Activated T-cell treated with anti-CD3 and anti-CD28 coated beads for 48 hours (primary cell): ENCODE results near the gene ZNF324B.
"Not testable (repeated sequence)": the region's sequence is repeated elsewhere in the genome, so short reads cannot be mapped to it uniquely, and the experiment has no call there.

Source experiments
- DNase-seq: peaks from one replicate; pipeline ENCODE4 v3.0.0-alpha.2; 2020; ENCODE audit warnings: low read depth

The ZNF324B gene

GRCh38 chr19:58451358-58452101, at the start of gene ZNF324B:
Gene ZNF324B (plus strand): TSS chr19:58451622. CDS start chr19:58453702, 2,080 bp downstream.
- peak; percentile 94 for DNase-seq

DNA sequence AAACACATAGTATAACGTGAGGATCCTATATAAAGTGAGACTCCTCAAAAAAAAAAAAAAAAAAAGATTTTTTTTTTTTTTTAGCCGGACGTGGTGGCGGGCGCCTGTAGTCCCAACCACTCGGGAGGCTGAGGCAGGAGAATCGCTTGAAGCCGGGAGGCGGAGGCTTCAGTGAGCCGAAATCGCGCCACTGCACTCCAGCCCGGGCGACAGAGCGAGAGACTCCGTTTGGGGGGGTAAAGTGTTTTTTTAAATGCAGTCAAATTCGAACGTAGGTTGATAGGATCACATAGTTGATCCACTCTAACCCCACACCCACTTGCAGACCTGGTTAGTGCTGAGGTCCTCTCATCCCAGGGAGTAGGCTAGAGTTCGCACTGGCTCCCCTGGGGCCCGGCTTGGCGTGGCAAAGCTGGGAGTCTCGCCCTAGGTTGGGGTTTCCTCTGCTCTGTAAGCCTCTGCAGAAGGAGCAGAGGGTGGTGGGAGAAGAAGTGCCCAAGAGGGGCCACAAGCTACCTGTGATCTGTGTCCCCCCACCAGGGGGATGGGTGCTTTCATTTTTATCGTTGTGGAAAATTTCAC, 49.5 kb upstream of the ZNF324B start:
- DNase-seq, result no peak

GRCh38 chr19:58403920-58404478, 47.4 kb upstream of the ZNF324B start:
- not testable (repeated sequence) for DNase-seq

DNA sequence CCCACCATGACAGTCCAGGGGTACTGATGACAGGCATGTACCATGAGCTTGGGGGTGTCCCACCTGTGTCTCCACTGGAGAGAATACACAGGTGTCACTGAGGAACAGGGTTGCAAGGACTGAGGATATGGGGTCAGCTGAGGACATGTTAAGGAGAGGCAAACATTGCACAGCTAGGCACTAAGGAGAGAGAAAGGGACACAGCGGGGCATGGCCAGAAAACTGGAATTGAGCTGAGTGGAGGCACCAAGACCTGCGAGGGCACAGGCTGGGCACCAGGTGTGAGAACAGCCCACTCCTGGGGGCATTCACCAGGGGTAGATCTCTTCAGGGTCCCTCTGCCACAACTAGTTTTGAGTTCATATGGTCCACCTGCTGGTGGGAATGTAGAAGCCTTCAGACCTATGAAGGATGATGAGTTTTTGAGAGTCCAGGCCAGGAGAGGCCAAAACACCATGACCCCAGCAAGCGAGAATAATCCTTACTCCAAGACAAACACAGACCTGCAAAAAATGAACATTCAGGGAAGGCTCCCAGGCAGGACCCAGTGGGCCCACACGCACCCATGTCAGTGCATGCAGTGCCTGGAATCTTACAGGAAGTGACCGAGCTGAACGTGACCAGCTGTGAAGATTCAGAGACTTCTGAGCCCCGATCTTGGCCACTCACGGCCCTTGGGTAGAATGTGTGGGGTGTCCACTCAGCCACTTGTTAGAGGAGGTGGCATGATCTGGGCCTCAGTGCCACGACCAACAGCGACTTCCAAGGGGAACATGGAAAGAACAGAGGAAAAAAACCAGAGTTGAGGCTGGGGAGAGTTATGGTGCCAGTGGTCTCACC, 44.4 kb upstream of the ZNF324B start:
- DNase-seq, result no peak

DNA sequence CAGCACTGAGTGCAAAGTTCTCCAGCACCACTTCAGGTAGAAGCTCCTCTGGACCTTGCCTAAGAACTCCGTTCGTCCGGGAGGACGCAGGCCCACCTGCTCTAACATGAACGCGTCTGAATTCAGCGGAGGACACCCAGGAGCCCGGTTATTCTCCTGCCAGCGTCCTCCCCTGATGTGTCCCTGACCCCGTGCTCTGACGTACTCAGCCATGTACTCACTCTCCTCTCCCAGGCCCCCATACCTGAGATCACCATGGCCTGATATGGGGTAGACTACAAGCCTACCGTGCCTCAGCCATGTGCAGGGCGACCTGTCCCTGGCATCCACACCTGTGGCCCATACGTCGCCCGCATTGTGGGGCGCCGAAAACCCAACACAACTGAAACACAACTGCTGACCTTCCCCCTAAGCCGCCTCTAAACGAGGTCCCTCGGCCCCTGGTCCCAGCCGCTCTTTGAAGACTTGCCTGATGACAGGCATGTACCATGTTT, 43.7 kb upstream of the ZNF324B start:
- no peak for DNase-seq

DNA sequence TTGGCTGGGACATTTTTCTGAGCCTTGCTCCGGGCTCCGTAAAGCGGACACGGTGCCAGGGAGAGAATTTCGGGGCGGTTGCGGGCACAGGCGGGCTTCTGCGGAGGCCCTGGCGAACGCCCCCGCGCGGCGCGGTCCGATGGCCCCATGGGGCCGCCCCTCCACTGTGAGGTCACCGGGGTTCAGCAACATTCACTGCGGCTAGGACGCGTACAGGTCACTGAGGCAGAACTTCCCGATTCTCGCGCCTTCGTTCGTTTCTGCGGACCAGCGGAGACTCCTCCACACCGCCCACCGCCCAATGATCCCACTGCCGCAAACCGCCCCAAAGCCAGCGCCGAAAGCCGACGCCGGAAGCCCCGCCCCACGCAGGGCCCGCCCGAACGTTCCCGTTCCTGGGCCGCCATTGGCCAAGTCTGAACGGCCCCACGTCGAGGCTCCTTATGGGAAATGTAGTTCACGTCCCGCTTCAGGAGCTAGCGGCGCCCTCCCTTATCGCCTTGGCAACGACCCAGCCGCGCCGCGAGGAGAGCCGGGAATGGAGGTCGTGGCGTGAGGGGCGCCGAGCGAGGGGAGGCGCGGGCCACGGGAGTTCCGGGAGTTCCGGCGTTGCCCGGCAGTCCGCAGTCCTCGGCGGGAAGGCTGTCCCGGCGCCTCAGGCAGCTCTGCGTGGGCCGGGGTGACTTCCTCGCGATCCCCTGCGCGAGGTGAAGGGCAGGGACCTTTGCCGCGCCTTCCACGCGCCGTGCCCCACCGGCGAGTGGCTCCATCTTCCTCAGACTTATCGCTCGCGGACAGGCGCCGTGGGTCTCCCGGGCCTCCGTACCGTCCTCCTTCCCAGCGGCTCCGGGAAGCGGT, 43.0 kb upstream of the ZNF324B start, which contains the start of gene ZNF584:
ZNF584 (plus strand) TSS at position 498 of the 858 bp plus-strand sequence. CDS start 499 bp downstream, outside the sequence.
- DNase-seq, result peak; percentile 95

- DNase-seq, result no peak
These were observed 42.2 kb upstream of the ZNF324B start for GRCh38 chr19:58409010-58409790.

DNA sequence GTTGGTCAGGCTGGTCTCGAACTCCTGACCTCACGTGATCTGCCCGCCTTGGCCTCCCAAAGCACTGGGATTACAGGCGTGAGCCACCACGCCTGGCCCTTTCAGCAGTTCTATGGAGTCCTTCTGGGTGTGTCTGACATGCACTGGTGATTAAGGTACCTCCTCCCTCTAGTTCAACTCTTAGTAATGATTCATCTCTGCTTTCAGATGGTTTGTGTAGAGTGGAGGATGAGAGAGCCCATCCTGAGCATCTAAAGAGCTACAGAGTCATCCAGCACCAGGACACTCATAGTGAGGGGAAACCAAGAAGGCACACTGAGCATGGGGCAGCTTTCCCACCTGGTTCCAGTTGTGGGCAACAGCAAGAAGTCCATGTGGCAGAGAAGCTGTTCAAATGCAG, 34.8 kb upstream of the ZNF324B start:
- no peak for DNase-seq

- DNase-seq, result no peak
These were observed 34.4 kb upstream of the ZNF324B start for GRCh38 chr19:58417071-58417470.

DNA sequence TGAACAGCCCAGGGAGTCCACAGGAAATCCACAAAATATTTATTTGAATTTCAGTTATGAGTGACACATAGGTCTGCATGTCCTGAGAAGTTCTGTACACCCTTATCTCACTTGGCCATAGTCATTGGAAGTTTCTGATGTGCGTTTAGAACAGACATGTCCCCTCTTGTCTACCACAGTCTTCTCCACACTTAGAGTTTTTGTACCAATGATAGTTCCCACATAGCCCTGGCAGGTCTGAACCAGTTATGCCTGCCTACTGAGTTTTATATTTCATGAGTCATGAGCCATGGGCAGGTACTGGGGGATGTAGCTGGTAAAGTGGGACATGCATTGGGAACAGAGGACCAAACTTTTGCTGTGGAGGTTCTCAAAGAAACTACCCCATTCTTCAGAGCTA, 22.8 kb upstream of the ZNF324B start:
- no peak for DNase-seq

GRCh38 chr19:58429745-58430144, 21.7 kb upstream of the ZNF324B start:
- no peak for DNase-seq

DNA sequence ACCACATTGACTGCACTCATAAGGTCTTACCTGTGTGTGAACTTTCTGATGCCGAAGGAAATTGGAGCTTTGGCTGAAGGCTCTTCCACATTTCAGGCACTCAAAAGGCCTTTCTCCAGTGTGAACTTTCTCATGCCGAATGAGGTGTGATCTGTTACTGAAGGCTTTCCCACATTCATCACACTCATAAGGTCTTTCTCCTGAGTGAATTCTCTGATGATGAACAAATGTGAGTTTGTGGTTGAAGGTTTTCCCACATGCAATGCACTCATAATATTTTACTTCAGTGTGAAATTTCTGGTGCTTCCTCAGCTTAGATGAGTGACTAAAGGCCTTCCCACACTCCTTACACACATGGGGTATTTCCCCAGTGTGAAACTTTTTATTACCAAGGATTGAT, 17.2 kb upstream of the ZNF324B start:
- no peak for DNase-seq

GRCh38 chr19:58439576-58440554, 11.6 kb upstream of the ZNF324B start, which contains the start of gene ZNF132:
Gene ZNF132 (minus strand): TSS chr19:58440153. CDS start chr19:58439821, 332 bp downstream.
- DNase-seq, result peak; percentile 87

- no peak for DNase-seq
These were observed 10.9 kb upstream of the ZNF324B start for GRCh38 chr19:58440556-58440955.

DNA sequence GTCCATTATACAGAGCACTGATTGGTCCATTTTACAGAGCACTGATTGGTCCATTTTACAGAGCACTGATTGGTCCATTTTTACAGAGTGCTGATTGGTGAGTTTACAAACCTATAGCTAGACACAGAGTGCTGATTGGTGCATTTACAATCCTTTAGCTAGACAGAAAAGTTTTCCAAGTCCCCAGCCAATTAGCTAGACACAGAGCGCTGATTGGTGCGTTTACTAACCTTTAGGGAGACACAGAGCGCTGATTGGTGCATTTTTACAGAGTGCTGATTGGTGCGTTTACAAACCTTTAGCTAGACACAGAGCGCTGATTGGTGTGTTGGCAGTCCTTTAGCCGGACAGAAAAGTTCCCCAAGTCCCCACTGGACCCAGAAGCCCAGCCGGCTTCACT, 8.4 kb upstream of the ZNF324B start:
- DNase-seq, result not testable (repeated sequence)

DNA sequence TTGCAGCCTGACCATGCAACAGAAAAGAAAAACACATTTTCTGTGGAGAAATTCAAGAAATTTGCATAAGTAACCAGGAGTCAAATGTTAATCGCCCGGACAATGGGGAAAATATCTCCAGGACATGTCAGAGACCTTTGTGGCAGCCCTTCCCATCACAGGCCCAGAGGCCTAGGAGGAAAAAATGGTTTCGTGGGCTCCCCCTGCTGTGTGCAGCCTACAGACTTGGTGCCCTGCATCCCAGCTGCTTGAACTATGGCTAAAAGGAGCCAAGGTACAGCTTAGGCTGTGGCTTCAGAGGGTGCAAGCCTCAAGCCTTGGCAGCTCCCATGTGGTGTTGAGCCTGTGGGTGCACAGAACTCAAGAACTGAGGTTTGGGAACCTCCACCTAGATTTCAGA, 2.6 kb upstream of the ZNF324B start:
- not testable (repeated sequence) for DNase-seq

DNA sequence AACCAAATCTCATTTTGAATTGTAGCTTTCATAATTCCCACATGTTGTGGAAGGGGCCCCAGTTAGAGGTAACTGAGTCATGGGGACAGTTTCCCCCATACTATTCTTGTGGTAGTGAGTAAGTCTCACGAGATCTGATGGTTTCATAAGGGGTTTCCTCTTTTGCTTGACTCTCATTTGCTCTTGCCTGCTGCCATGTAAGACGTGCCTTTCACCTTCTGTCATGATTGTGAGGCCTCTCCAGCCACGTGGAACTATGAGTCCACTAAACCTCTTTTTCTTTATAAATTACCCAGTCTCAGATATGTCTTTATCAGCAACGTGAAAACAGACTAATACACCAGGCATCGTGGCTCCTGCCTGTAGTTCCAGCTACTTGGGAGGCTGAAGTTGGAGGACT, 1.4 kb upstream of the ZNF324B start:
- DNase-seq, result not testable (repeated sequence)

DNA sequence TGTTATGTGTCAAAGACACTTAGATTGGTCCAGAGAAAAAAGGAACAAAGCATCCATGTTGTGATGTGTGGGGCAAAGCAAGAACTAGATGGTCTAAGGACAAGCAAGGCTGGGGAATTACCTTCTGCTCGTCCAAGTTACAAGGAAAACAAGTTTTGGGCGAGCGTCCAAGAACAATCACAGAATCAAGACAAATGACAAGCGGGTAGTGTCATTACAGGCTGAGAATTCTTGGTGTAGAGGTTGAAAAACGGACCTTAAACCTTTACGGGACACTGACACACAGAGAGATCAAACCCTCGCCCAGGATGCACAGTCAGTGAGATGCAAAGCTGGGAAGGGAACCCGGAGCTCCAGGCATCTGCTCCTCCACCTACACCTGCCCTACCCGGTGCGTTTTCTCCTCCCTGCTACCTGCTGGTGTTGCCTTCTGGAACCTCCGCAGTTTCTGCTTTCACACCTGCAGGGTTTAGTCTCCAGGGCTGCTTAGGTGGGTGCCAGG, 515 bp upstream of the ZNF324B start:
- no peak for DNase-seq

DNA sequence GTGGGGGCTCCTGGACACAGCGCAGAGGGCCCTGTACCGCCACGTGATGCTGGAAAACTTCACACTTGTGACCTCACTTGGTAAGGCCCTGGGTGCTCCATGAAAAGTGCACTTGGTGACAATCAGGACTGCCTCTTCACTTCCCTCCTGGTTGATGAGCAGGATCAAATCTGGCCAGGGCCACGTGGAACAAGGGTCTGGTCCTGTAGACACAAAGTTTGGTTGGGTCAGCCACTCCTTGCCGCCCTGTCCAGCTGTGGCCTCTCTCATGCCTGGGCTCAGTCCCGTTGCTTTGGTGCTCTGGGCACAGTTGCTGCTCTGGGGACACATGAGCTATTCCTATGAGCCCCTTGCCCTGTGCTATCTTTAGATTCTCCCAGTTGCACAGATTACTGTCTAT, 2.3 kb downstream of the ZNF324B start:
- no peak for DNase-seq
